NCI-H446 treated with DMSO at 0.1 percent for 48 hours (cell line): ENCODE results near the gene SRP68.

Experiments
- DNase-seq: peaks from one replicate; lab custom pipeline; 2025; lab: John Stamatoyannopoulos, UW

SRP68 gene

DNA sequence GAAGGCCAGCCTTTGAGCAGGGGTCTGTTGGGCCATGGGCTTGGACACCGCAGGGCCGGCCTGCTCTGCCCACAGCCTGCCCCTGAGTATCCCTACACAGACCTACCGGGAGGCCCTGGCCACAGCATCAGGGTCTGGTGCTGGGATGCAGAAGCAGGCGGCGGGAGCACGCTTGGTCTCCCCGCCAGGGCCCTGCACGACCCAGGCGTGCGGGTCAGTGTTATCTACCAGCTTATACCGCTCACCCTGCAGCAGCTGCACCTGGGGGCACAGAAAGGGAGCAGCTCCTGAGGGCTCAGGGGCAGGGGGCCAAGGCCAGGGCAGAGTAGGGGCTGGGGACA, 54.0 kb downstream of the SRP68 start:
- DNase-seq, result no peak

DNA sequence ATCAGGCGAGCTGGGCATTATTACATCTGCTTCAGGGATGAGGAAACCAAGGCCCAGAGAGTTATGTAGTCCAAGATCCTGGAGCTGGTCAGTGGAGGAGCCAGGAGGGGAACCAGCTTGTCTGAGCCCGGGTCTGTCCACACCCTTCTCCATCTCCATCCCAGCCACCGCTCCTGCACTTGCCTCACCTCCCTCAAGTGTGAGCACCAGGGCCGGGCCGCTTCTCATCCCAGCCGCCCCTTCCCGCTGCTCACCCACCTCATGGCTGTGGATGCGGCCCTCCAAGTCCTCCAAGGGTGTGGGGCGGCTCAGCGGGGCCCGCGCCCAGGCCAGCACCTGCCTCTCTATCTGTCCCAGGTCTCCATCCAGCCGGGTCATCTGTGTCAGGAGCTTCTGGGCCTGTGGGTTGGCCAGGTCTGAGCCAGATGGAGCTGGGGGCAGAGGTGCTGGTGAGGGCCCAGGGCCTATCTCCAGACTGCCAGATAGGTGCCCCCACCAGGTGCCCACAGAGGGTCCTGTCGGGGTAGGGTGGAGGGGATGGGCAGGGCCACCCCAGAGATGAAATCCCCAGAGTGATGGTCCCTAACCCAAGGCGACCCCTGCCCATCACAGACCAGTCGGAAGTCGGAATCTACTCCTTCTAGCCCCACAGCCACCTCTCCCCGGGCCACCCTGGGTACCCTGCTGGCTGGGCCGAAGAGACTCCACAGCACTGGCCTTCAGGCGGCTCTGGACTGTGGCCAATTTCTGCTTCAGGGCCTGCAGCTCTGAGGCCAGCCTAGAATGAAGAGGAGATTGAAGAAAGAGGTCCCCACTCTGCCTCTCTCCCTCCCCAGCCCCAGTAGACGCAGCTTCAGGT, 54.6 kb downstream of the SRP68 start:
- DNase-seq, result no peak

DNA sequence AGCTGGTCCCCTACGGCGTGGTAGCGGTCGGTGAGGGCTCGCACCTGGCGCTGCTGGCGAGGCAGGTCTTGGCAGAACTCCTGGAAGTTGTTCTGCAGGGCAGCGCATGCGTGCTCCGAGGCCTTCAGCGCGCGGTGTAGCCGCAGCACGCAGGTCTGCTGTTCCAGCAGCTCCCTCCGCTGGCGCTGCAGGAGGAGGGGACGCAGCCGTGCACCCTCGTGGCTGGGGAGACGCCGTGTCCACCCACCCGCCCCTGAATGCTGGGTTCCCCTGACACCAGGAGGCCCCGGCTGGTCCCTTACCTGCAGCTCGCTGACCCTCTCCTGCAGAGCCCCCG, 57.4 kb downstream of the SRP68 start:
- no peak for DNase-seq

DNA sequence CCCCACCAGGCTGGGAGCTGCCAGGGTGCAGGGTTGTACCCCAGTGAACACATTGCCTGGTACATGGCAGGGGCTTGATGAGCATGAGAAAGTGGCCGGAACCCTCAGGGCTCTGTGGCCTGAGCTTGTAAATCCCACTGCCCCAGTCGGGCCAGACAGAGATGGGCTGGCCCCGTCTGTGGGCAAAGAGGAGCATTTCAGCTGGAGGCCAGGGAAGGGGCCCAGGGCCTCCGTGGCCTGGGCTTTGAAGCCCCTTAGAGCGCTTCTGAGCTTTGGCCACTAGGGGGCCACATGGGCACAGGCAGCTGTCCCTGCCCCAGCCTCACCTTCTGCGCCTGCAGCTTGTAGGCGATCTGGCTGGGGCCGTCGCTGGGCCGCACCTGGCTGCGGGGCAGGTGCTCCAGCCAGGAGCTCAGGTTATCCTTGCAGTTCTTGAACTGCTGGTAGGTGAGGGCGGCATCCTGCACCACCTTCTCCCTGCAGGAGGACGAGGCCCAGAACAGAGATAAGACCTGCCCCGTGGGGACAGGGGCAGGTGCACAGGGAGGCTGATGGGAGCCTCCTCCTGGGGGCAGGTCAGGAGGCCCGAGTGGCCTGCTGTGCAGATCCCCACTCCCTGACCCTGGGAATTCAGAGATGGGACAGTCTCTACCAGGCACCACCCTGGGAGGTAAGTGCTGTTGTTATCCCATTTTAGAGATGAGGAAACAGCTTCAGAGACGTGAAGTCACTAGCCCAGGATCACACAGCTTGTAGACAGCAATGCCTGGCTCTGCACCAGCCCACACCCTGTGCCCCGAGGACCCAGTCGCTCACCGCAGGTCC, 58.0 kb downstream of the SRP68 start:
- peak; percentile 16 for DNase-seq

DNA sequence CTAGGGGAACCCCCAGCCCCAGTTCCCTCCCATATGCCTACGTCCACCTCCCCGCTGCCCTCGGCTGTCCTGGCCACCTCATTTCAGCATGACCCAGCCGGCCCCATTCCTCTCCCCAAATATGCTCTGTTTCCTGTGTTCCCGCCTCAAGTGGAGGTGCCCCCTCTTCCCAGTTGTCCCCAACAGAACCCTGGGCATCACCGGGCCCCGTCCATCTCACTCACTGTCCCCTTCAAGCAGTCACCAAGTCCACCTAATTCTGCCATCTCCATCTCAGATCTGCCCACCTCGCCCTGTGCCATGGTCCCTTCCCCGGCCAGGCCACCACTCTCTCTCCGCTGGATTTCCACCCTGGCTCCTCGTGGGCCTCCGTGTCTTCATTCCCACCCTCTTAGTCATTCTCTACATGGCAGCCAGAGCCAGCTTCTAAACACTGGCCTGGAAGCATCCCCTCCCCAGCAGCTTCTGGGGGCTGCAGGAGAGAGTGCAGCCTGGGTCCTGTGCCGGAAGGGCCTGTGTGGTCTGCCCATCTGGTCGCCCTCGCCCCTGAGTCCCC, 58.9 kb downstream of the SRP68 start:
- DNase-seq, result no peak

DNA sequence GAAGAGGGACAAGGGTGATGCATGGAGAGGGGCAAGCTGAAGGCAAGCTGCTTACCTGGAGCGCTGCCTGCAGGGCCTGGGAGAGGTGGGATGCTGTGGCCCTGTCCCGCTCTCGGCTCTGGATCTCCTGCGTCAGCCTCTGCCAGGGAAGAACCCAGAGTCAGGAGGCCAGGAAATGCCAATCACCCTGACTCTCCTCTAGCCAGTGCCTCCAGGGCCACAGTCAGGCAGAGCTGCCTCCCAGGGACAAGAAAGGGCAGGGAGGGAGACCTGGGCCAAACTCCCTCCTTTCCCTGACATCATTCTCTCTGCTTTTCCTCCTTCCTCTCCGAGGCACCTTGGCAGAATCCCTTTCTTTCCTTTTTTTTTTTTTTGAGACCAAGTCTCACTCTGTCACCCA, 60.4 kb downstream of the SRP68 start:
- DNase-seq, result no peak

DNA sequence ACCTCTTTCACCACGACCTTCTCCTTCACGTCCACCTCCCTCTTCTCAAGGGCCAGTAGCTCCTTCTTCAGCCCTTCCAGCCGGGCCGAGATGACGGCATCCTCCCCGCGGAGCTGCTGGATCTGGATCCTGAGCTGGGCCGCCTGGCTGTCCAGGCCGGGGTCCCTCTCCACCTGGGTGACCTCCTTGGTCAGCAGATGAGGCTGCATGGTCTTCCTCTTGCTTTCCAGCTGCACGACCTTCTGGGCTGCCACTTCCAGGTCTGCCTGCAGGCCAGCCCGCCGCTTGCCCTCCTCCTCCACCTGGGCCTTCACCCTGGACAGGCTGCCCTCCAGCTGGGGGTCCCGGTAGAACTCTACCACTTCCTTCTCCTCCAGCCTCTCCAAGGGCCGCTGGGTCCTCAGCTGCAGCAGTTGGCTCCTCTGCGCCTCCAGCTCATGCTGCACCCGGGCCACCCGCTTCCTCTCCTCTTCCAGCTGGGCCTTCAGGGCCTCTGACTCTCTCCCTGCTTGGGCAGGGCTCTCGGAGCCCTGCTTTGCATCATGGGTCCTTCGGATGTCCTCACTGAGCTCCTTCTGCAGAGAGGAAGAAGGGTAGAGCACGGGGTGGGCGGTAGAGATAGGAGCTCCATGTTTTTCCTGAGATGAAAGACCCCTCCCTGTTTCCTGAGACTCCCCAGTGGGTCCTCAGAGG, 62.2 kb downstream of the SRP68 start:
- DNase-seq, result no peak

DNA sequence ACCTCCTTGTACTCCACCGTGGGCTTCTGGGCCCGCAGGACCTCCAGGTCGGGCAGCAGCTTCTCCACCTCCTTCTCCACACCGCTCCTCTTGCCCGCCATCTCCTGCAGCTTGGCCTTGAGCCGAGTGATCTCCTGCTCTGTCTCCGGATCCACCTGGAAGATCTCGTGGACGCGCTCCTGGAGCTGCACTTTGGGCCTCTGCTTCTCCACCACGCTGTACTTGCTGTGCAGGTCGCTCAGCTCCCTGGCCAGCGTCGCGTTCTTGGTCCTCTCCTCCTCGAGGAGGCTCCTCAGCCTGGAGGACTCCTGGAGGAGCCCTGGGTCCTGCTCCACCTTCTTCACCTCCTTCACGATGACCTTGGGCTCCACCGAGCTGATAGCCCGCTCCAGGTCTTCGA, 62.9 kb downstream of the SRP68 start:
- no peak for DNase-seq

DNA sequence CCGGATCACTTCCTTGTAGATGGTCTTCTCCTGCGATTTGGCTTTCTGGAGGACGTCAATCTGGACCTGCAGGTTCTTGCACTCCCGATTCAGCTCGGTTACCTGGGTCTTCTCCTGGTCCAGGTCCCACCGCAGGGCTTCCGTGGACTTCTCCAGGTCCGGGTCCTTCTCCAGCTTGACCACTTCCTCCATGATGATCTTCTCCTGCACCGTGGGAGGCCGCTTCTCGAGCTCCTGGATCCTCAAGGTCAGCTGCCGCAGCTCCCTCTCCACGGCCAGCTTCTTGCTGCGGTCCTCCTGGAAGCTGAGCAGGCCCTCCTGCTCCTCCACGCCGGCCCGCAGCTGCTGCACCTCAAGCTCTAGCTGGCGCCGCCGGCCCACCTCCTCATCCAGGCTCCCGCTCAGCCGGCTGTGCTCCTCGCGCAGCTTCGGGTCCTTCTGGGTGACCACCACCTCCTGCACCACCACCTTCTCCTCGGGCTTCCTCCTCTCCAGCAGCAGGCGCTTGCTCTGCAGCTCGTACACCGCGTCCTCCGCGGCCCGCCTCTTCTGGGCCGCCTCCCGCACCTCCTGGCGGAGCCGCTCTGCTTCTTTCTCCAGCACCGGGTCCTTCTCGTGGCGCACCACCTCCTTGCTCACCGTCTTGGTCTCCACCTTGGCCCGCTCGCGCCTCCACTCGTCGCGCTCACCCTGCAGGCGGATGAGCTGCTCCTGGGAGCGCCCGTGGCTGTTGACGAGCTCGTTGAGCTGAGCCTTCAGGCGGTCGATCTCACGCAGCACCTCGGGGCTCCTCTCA, 63.5 kb downstream of the SRP68 start:
- DNase-seq, result no peak

DNA sequence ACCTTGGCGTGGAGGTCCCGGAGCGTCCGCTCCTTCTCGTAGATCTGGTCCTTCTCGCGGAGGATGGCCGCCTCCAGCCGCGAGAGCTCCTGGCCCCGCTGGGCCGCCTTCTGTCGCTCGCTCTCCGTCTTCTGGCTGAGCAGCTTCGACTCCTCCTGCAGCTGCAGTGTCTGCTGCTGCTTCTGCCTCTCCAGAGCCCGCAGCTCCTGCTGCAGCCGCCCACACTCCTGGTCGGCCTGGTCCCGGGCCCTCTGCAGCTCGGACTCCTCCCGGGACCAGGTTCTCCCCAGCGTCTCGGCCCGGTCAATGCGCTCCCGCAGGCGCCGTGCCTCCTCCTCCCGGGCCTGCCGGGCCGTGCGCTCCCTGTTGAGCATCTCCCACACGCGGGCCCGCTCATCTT, 64.1 kb downstream of the SRP68 start:
- DNase-seq, result no peak

DNA sequence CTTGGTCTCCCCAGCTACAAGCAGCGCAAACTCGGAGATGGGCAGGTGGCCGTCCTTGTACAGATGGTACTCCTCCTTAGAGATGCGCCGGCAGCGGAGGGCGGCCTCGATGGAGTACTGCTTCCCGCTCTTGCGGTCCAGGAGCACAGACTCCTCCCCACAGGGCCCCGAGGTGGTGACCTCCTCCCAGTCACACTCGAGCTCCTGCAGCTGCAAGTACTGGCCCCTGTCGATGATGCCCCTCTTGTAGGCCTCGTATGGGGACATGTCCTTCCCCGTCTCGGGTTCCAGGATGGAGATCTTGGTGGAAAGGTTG, 64.5 kb downstream of the SRP68 start:
- no peak for DNase-seq

DNA sequence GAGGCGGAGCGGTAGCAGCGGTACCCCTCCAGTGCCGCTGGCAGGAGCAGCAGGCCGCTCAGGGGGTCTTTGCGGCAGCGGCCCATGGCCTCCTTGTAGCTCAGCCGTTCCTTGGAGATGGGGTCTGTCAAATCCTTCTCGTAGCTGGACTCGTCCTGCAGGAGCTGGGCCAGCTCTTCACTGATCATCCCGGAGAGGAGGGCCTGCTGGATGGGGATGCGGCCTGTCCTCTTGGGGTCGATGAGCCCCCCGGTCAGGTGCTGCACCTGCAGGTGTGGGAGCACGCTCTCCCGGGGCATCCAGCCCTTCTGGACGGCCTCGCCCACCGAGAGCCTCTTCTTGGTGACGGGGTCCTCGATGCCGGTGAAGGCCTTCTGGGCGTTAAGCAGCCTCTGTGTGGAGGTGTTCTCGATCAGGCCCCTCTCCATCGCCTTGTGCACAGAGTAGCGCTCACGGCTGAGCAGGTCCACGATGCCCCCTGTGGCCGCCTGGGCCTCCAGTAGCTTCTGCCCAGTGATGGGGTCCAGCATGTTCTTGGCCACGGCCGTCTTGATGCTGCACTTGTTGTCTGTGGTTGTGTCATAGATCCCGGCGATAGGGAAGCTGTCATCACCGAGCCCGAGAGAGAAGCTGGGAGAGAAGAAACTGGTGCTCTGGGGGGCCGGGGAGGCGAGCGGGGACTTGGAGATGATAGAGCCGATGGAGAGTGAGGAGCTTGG, 65.0 kb downstream of the SRP68 start:
- DNase-seq, result no peak

DNA sequence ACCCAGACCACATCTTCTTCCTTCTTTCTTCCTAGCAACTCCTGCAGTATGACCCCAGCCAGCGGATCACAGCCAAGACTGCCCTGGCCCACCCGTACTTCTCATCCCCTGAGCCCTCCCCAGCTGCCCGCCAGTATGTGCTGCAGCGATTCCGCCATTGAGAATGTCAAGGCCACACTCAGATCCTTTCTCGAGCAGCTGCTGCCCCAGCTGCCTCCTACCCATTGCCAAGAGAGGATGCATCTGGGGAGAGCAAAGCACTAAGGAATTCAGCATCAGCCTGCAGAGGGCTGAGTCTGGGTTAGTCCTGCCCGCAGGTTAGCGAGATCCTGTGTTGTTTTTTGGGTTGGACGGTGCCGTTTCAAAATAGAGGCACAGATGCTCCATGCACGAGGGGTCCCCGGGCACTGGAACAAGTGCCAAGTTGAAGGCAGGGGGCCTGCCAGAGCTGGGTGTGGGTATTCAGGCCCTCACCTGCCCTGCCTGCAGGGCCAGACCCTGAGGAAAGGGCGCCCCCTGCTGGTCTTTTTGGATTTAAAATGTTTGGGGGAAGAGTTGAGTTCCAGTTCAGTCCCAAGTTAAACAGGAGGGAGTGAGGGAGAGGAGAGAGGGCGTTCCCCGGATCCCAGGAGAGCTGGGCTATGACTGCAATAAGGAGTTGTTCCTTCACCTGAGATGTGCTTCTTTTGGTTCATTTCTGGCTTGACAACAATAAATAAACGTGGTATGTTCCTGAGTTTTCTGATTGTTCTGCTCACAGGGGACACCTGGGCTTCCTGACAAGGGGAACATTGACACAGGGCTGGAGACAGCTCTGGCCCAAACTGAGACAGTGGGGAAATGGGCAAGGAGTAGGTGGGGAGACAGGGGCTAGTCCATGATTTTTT, 66.8 kb downstream of the SRP68 start:
- peak; percentile 34 for DNase-seq

DNA sequence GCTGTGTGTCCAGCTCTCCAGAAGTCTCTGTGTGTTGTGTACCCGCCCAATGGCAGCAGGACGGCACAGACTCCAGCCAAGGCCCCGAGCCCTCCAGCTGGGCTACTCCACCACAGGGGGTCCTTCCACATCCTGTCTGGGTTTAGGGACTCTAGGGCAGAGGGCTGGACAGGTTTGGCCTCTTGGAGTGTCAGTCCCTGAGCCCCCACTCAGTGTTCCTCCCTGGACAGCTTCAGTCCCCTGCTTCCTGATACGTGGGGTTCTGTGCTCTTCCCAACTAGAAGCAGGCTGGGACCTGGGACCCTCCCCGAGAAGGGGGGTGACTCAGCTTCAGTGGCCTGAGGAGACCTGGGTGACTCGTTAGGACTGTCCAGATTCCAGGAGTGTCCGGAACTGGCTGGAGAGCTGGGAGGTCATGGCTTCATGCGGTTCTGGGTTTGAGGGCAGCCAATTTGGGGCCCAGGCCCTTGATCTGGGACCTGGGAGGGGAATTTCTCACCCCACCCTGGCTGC, 67.5 kb downstream of the SRP68 start:
- DNase-seq, result no peak

DNA sequence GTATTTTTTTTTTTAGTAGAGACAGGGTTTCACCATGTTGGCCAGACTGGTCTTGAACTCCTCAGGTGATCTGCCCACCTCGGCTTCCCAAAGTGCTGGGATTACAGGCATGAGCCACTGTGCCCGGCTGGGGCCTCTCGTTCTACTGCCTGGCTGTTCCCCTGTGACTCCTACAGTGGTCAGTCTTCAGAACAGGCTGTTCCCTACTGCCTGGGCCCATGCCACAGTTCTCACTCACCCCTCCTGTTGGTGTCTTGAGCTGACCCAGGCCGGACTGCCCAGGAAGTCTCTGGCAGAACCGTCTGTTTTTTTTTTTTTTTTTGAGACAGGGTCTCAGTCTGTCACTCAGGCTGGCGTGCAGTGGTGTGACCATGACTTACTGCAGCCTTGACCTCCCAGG, 68.4 kb downstream of the SRP68 start:
- no peak for DNase-seq

DNA sequence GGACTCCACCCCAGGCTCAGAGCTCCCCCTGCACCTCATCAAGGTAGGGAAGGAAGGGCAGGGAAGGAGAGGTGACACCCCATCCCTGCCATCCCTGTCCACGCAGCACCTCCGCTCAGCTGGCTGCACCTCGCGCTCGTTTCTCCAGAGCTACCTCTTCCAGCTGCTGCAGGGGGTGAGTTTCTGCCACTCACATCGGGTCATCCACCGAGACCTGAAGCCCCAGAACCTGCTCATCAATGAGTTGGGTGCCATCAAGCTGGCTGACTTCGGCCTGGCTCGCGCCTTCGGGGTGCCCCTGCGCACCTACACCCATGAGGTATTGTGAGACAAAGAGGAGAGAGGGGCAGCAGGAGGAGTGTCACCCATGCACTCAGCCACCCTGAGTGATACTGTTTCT, 70.2 kb downstream of the SRP68 start:
- DNase-seq, result no peak

DNA sequence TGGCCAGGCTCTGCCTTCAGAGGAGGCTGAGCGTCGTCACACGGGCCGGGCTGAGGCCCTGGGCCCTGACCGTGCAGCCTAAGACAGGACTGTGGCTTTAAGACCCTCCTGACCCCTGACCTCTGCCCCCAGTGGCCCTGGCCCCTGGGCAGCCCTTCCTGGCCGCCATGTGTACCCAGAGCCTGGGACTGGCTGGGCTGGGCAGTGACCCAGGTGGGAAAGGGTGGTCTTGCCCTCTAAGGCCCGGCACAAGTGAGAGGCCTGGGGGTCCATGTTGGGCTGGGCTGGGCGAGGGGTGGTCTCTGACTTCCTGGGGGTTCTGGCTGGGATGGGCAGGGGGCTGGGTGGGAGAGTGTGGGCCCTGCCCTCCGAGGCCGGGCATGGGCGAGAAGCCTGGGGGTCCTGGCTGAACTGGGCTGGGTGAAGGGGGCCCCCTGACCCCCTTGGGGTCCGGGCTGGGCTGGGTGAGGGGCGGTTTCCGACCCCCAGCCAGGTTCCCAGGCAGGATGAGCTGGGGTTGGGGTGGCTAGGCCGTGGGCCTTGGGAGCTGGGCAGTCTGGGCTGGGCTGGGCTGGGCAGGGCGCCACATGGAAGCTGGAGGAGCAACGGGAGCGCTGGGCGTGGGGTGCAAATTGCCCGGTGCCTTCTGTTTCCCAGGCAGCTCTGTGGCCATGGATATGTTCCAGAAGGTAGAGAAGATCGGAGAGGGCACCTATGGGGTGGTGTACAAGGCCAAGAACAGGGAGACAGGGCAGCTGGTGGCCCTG, 71.4 kb downstream of the SRP68 start, which contains the start of gene CDK3:
Gene CDK3, plus strand, starts transcription at position 101 of the 767 bp plus-strand sequence. Its CDS starts 571 bp downstream, at position 672.
- no peak for DNase-seq

DNA sequence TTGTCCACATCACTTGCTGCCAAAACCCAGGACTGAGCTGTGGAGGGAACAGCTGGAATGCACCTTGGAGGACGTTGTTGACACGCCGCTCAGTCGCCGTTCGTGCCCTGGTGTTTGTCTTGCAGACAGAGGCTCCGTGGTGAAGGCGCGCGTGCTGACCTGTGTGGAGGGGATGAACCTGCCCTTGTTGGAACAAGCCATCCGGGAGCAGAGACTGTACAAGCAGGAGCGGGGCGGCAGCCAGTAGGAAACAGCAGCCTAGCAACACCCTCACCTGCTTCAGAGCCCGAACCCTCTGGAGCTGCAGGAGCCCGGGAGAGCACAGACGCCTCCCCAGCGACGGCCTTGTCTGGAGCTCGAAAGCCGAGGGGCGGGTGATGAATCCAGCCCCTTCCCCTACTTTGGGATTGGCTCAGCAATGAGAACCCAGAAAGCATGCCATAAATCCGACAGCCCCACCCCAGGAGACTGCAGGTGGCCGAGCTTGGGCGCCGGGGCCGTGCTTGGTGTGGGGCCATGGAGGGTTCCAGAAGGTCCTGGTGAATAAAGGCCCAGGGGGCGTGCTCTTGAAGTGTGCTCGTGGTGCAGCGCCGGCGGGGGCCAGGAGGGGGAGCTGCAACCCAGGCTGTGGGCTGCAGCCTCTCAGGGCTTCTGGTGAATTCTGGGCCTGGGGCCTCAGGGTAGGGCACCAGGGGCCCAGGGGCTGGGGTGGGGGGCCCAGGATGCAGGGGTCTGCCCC, 72.1 kb downstream of the SRP68 start:
- DNase-seq, result no peak
